ENCODE results near the gene DHX35. TPM values are rescaled to one million over a fixed set of nuclear protein-coding genes. Genes with fewer than 3 reads are reported as not detected.

DHX35 gene
- total RNA-seq, 1 donor: 8.9 TPM

GRCh38 chr20:38920851-38921250, 41.3 kb upstream of the DHX35 start:
- no peak overlapping the region for H3K4me3 ChIP-seq (ENCODE audit: low read depth, low read length)
- no peak for TF ChIP-seq CTCF (IDR thresholded peaks at IDR 0.05; ENCODE audit: insufficient read depth, low read length)
- no peak for DNase-seq (ENCODE audit: low read depth)

GRCh38 chr20:38924718-38925117, 37.4 kb upstream of the DHX35 start:
- TF ChIP-seq CTCF (IDR thresholded peaks at IDR 0.05; ENCODE audit: insufficient read depth, low read length): no peak
- H3K4me3 ChIP-seq (ENCODE audit: low read depth, low read length): no peak overlapping the region
- no peak for DNase-seq (ENCODE audit: low read depth)

GRCh38 chr20:38926142-38926933, 35.8 kb upstream of the DHX35 start, which contains the start of gene FAM83D:
Gene FAM83D, plus strand, starts transcription at chr20:38926417. Its CDS starts 26 bp downstream, at chr20:38926443.
- TF ChIP-seq CTCF (IDR thresholded peaks at IDR 0.05; ENCODE audit: insufficient read depth, low read length): no peak
- H3K4me3 ChIP-seq (ENCODE audit: low read depth, low read length): peak within 1 kb of the TSS; percentile 80
- DNase-seq (ENCODE audit: low read depth): peak; percentile 98

GRCh38 chr20:38926934-38927616, 35.1 kb upstream of the DHX35 start:
- TF ChIP-seq CTCF (IDR thresholded peaks at IDR 0.05; ENCODE audit: insufficient read depth, low read length): no peak
- H3K4me3 ChIP-seq (ENCODE audit: low read depth, low read length): peak overlapping the region; percentile 80
- DNase-seq (ENCODE audit: low read depth): peak; percentile 60

GRCh38 chr20:38927902-38928578, 34.1 kb upstream of the DHX35 start:
- no peak for DNase-seq (ENCODE audit: low read depth)
- peak overlapping the region; percentile 43 for H3K4me3 ChIP-seq (ENCODE audit: low read depth, low read length)
- no peak for TF ChIP-seq CTCF (IDR thresholded peaks at IDR 0.05; ENCODE audit: insufficient read depth, low read length)

GRCh38 chr20:38930242-38930569, 31.9 kb upstream of the DHX35 start:
- DNase-seq (ENCODE audit: low read depth): no peak
- no peak overlapping the region for H3K4me3 ChIP-seq (ENCODE audit: low read depth, low read length)
- no peak for TF ChIP-seq CTCF (IDR thresholded peaks at IDR 0.05; ENCODE audit: insufficient read depth, low read length)

Data from fibroblast of the aortic adventitia (primary cell).